NCI-H128 (cell line): ENCODE data around the gene P2RX3.
"Not testable (repeated sequence)": the region's sequence is repeated elsewhere in the genome, so short reads cannot be mapped to it uniquely, and the experiment has no call there.

Experiments used
- DNase-seq: peaks from one replicate; lab custom pipeline; 2025; ENCODE audit not compliant: unreplicated experiment; lab: John Stamatoyannopoulos, UW

The P2RX3 gene

GRCh38 chr11:57338142-57338541, at the start of gene P2RX3:
P2RX3 (plus strand) TSS chr11:57338352; CDS start chr11:57338551, 199 bp downstream.
- DNase-seq: no peak

DNA sequence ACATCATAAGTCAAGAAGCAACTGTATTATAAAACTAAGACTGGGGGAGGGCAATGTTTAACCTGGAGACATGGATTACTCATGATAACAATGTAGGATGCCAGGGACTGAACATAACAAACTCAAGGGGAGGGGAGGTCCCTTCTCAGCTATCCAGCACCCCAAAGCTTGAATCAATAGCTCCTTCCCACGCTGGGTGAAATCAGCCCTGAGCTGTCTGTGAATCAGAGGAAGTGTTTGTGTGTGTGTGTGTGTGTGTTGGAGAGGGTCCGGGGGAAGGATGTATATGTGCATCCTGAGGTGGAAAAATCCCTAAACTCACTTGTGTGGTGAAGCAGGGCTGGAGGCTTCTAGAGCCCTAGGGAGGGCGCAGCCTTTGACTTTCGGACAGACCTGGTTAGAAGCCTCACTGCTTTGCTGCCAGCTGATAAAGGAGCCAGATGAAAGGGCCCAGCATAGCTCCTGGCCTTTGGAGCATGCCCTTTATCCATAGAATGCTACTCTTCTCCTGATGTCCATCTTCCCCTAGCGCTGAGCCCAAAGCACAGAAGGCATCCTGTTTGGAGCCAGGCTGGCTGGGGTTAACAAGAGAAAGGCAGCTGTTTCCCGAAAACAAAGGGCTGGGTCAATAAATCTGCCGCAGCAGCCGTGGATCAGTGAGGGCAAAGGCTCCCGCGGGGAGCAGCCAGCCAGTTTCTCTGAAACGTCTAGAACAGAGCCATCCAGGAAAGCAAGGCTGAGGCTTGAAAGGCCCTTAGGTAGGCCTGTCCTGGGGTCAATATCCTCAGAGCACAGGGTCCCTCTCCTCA, 49.2 kb upstream of the P2RX3 start:
- no peak for DNase-seq

DNA sequence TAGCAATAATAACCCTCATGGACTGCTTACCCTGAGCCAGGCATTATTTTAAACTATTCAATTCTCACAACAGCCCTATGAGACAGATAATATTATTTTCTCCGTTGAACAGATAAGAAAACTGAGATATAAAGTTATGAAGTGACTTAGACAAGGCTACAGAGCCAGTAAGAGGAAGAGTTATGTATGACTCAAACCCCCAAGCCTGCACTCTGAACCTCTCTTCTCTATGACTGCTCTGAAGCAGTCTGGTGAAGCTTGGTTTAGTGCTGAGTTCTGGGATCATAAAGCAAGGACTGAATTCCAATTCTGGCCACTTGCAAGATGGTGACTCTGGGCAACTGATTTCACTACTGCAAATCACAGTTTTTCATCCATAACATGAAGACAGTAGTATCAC, 47.9 kb upstream of the P2RX3 start:
- no peak for DNase-seq

DNA sequence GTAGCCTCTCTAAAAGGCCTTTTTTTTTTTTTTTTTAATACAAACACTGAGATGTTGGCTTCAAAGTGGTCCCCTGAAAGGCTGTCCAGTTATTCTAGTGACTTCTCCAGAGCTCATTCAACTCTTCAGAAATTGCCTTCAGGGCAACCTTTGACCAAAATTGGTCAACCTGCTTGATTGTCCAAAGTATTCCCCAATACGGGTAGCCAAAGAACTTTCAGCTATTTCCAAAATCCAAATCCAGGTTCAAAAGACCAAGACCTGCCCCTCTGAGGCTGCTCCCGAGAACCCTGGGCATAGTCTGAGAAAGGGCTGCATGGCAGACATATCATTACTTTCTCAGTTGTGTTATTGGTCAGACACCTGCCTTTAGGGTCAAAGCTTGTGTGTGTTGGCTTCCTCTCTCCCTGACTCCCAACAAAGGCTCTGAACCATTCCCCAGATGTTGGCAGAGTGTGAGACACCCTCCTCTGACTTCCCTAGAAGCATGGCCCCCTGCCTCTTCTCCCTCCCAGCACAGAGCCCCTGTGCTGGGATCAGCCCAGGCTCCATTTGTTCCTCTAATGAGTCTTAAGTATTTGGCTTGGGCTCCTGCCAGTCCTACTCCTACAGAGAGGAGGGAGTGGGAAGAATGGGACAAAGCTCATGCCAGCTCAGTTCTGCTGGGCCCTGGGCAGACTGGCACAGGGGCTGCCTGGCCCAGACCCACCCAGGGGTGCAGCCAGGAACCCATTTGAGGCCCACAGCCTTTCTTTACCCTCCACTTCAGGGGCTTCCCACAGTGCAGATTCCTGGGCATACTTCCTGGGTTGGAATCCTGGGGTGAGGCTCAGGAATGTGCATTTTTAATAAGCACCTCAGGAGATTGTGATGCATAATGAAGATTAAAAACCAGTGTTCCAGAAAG, 43.7 kb upstream of the P2RX3 start:
- no peak for DNase-seq

DNA sequence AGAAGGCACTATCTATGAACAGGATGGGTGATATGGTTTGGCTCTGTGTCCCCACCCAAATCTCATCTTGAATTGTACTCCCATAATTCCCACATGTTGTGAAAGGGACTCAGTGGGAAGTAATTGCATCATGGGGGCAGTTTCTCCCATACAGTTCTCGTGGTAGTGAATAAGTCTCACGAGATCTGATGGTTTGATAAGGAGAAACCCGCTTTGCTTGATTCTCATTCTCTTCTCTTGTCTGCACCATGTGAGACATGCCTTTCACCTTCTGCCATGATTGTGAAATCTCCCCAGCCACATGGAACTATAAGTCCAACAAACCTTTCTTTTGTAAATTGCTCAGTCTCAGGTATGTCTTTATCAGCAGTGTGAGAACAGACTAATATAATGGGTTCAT, 41.9 kb upstream of the P2RX3 start:
- not testable (repeated sequence) for DNase-seq

- no peak for DNase-seq
These were observed 40.9 kb upstream of the P2RX3 start for GRCh38 chr11:57297221-57297620.

DNA sequence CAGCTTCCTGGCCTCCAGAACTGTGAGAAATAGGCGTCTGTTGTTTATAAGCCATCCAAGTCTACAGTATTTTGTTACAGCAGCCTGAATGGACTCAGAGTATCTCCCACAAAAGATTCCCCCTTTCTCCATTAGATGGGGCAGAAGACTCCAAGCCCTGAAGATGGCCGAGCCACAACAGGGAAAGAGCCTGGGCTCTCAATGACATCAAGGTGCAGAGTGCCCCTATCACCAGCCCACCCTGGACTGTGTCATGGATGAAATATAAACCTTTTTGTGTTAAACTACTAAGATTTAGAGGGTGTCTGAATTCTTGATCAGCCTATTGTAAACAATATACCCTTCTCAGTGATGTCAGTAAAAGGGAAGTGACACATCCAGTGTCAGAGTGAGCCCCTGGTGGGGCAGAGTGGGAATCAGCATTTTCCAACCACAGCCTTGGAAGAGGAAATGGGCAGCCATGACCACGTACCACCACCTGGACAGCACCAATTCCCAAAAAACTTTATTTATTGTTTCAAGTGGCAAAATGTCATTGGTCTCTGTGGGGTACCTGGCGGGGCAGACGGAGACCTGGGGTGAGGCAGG, 38.9 kb upstream of the P2RX3 start:
- no peak for DNase-seq

DNA sequence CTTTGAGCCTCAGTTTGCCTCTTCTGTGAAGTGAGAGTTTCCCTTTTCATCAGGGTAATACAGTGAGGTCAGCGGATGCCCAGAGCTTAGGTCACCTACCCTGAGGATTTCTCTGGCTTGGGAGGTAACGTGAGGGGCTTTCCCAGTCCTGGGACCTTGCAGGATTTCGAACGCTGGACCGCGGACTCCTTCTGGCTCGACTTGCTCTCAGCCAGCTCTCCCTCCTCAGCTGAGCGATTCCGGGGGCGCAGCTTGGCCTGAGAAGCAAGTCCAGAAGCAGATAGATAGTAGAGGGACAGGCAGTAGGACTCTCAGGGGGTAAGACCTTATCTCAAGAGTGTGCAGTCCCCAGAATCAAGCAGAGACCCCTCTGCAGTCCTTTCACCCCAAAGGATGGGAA, 37.4 kb upstream of the P2RX3 start:
- DNase-seq: no peak

- no peak for DNase-seq
These were observed 36.3 kb upstream of the P2RX3 start for GRCh38 chr11:57301711-57302423.

DNA sequence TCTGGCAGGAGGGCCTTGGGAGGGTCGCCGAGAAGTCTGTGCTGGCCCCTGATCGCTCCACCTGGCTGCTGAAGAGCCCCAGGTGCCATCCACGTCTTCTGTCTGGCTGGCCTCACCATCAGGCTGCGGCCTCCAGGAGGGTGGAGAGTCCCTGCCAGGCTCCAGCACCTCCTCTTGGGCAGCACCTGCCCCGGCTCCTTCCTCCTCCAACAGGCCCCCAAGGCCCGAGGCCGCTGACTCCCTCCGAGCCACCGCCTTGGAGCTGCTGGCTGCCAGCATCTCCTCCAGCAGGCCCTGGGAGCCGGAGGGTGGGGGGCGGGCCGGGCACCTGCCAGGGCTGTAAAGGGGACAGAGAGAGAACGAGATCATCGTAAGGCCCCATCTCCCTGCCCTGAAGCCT, 35.7 kb upstream of the P2RX3 start:
- DNase-seq: no peak

DNA sequence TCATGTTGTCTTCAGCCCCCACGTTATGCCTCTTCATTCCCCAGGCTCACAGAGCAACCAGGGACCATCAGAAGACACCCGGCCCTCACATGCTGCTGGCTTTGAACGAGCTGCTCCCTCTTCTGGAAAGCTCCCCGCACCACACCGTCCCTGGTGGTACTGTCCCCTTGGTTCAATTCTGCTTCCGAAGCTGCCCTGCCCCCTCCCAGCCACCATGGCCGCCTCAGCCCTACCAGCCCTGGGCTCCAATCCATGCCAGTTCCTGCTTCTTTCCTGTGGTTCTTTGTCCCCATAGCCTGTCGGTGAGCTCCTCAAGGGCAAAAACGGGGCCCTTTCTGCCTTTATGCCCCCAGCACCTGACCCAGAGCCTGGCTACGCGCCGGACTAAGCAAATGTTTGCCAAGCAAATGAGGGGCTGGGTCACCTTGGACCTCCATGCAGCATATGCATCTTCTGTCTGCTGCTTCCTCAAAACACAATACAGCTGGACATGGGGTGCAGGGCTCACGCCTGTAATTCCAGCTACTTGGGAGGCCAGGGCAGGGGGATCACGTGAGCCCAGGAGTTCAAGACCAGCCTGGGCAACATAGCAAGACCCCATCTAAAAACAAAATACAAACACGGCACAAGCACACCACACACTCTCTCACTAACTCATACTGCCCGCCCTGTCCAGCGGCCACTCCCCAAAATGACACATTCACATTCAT, 34.7 kb upstream of the P2RX3 start:
- no peak for DNase-seq

DNA sequence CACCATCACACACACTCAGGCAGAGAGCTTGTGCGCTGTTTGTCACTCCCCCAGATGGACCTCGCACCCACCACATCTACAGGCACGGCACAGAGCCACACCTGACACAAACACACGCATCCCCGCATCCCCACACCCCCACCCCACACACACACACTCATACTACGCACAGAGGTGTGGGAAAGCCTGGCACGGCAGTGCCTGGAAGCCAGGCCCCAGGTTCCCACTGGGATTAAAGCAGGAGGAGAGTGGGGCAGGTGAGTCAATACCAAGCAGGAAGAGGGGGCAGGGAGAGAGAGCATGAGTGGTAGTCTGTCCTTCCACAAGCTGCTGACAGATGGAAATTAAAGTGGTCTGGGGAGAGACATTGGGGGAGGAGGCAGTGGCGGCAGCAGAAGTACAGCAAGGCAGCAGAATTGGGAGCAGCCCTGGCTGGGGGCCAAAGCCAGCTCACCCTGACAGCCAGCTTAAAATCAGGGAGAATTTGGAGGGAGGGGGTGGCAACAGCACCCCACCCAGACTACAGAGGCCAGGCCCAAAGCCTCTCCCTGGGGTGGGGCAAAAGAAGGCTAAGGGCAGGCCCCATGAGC, 34.1 kb upstream of the P2RX3 start:
- DNase-seq: no peak

DNA sequence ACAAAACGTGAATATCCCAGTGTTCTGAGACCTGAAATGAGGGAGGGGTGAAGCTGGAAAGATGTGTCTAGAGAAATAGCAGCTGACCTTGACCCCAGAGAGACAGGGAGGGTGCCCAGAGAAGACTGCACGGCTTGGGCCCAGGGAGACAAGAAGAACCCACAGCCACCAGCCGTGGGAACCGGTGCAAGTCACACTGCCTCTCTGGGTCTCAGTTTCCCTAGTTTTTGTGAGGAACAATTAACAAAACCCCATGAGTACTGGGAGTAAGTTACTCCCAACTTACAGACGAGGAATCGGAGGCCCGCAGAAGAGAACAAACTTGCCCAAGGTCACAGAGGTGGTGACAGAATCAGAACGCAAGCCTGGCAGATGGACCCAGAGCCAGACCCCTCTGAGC, 32.6 kb upstream of the P2RX3 start:
- DNase-seq: no peak

GRCh38 chr11:57306161-57306876, 31.8 kb upstream of the P2RX3 start:
- DNase-seq: no peak

- DNase-seq: no peak
These were observed 31.1 kb upstream of the P2RX3 start for GRCh38 chr11:57306940-57307565.

GRCh38 chr11:57307666-57308270, 30.4 kb upstream of the P2RX3 start:
- no peak for DNase-seq

DNA sequence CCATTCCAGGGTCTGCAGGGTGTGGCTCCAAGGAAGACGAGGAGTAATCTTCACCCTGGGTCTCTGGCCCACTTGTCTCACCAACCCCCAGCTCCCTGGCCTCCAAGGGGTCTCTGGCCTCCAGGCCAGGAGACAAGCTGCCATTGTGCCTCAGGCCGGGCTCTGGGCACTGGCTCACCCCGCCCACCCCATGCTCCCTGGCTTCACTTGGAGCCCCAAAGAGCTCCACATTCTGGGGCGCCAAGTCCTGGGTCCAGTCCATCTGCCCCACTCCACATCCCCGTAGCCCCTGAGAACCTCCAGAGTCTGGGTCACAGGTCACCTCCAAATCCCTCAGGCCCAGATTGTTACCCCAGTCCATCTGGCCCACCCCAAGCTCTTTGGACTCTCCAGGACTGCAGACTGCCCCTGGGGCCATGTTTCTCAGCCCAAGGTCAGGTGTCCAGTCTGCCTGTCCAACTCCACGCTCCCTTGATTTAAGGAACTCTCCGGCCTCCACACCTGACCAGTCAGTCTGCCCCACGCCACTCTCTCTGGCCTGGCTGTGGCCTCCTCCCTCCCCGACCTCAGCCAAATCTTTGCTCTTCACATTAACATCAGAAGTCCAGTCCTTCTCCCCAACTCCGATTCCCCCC, 29.6 kb upstream of the P2RX3 start:
- no peak for DNase-seq
